GM21423 (cell line): ENCODE results near the gene PAM16.

Experiments
- ATAC-seq: cut with Tn5 transposase; IDR thresholded peaks from one replicate; pipeline ENCODE4 v1.9.1; 2021; ENCODE audit warnings: mild to moderate bottlenecking, moderate library complexity; ENCODE audit not compliant: unreplicated experiment

PAM16 gene

DNA sequence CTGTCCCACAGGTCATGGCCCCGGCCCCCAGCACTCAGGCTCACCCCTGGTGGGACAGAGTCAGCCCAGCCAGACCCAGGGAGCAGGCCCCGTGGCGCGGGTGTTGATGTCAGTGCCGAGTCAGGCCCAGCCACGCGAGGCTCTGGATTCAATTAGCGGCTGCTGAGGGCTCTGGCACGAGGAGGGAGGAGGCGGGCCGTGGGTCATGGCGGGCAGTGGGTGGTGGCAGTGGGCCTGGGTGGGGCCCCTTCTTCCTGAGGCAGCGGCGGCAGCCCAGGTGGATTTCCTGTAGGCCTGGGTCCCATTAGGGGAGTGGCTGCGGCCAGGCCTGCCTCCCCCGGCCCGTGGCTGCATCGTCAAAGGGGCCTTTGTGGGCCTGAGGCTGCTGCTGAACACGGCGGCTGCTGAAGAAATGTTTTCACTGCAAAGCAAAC lies 33.4 kb upstream of the PAM16 start:
- ATAC-seq: no peak

DNA sequence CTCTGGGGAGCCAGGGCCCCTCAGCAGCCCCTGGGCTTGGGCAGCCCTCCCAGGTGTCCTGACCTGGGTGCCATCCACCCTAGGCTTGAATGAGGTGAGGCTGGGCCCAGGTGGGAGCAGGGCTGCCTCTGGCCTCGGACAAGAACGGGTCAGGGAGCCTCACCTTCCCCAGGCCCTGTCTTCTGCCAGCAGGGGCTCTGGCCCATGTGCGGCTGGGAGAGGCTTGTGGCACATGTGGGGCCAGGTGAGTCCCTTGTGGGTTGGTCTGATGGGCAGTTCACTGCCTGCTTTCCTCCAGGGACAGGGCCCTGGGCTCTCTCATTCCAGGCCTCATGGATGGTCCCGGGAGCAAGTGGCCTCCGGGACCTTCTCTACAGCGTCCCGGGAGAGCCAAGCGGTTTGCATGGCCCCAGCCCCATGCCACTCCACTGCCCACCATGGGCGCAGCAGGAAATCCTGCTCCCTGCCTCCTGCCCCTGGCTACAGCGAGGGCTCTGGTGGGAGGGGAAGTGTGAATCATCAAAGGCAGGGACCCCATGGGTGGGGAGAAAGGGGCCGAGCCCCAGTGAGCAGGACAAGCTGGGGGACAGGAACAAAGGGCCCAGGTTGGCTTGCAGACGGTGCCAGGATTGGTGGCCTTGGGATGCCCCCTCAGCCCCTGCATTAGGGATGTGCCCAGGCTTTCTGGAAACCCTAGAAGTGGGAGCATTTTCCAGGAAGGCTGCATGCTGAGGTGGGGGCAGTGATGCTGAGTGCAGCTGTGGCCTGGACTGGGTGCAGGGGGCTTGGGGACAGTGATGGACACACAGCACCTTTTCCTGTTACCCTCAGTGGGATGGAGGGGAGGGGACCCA lies 32.7 kb upstream of the PAM16 start:
- ATAC-seq: no peak

DNA sequence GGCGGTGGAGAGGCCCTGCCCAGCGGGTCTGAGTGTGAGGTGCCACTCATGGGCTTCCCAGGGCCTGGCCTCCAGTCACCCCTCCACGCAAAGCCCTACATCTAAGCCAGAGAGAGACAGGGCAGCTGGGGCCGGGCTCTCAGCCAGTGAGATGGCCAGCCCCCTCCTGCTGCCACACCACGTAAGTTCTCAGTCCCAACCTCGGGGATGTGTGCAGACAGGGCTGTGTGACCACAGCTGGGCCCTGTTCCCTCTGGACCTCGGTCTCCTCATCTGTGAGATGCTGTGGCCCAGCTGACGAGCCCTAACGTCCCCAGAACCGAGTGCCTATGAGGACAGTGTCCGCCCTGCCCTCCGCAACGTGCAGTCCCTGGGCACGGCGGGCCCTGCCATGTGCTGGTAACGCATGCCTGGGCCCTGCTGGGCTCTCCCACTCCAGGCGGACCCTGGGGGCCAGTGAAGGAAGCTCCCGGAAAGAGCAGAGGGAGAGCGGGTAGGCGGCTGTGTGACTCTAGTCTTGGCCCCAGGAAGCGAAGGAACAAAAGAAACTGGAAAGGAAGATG lies 31.8 kb upstream of the PAM16 start:
- no peak for ATAC-seq

DNA sequence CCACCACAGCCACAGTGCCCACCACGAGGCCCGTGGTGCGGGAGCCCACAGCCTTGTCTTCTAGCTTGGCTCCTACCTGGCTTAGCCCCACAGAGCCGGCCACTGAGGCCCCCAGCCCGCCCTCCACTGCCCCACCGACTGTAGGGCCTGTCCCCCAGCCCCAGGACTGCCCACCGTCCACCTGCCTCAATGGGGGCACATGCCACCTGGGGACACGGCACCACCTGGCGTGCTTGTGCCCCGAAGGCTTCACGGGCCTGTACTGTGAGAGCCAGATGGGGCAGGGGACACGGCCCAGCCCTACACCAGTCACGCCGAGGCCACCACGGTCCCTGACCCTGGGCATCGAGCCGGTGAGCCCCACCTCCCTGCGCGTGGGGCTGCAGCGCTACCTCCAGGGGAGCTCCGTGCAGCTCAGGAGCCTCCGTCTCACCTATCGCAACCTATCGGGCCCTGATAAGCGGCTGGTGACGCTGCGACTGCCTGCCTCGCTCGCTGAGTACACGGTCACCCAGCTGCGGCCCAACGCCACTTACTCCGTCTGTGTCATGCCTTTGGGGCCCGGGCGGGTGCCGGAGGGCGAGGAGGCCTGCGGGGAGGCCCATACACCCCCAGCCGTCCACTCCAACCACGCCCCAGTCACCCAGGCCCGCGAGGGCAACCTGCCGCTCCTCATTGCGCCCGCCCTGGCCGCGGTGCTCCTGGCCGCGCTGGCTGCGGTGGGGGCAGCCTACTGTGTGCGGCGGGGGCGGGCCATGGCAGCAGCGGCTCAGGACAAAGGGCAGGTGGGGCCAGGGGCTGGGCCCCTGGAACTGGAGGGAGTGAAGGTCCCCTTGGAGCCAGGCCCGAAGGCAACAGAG lies 31.0 kb upstream of the PAM16 start:
- ATAC-seq: no peak

DNA sequence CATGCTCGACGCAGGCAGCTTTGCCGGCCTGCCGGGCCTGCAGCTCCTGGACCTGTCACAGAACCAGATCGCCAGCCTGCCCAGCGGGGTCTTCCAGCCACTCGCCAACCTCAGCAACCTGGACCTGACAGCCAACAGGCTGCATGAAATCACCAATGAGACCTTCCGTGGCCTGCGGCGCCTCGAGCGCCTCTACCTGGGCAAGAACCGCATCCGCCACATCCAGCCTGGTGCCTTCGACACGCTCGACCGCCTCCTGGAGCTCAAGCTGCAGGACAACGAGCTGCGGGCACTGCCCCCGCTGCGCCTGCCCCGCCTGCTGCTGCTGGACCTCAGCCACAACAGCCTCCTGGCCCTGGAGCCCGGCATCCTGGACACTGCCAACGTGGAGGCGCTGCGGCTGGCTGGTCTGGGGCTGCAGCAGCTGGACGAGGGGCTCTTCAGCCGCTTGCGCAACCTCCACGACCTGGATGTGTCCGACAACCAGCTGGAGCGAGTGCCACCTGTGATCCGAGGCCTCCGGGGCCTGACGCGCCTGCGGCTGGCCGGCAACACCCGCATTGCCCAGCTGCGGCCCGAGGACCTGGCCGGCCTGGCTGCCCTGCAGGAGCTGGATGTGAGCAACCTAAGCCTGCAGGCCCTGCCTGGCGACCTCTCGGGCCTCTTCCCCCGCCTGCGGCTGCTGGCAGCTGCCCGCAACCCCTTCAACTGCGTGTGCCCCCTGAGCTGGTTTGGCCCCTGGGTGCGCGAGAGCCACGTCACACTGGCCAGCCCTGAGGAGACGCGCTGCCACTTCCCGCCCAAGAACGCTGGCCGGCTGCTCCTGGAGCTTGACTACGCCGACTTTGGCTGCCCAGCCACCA lies 30.2 kb upstream of the PAM16 start:
- no peak for ATAC-seq

DNA sequence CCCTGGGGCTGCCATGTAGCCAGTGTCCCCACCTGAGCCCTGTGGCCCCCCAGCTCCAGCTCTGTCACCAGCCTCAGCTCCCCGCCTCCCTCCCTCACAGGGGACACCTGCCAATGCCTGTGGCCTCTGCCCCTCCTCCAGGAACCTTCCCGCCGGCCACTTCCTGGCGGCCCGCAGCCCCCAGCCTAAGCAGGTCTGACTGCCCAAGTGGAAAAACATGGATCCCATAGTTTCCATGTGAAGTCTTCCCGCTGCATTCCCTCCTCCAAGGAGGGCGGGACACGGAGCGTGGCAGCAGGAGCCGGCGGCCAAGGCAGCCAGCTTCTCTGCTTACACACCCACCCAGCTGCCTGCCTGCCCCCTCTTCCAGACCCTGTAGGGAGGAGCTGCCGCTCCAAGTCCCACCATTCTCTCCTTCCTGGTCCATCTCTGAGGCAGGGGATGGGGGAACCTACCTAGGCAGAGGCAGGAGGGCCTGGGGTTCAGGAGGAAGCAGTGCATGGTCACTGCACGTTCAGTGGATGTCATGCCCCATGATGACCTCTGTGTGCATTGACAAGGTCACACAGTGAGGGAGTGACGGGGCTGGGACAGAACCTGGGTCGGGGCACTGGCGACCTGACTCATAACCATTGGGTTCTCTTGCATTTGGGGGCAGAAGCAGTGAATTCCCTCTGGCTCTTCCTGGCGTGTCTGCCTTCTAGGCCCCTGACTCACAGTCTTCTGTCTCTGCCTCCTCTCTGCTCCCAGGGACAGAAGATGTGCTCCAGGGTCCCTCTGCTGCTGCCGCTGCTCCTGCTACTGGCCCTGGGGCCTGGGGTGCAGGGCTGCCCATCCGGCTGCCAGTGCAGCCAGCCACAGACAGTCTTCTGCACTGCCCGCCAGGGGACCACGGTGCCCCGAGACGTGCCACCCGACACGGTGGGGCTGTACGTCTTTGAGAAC lies 29.3 kb upstream of the PAM16 start:
- no peak for ATAC-seq

DNA sequence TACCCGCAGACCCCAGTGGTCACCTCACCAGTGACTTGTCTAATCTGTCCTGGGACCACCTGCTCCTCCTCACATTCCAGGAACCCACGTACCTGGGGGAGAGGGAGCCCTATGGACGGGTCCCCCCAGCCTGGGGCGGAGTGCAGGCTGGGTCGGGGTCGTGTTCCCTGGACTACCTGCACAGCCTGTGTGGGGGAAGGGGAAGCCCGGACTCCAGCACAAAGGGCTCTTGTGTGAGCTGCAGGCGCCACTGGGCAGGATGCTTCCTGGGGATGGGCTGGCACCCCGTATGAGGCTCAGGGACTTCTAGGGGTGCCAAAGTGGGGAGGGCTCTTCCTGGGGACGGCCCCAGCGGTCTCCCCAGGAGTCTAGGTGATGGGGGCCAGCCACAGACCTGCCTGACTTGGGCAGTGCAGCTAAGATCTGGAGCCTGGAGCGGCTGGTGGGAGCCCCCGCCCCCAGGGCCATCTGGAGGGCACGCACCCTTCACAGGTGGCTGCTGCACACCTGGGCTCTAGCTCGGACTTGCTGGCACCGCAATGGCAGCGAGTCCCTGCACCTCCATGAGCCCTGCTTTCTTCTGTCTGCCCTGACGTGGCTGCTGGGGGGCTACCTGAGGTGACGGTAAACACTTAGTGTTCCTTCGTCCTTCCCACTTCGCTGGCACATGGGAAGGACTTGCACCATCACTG lies 28.0 kb upstream of the PAM16 start:
- no peak for ATAC-seq

DNA sequence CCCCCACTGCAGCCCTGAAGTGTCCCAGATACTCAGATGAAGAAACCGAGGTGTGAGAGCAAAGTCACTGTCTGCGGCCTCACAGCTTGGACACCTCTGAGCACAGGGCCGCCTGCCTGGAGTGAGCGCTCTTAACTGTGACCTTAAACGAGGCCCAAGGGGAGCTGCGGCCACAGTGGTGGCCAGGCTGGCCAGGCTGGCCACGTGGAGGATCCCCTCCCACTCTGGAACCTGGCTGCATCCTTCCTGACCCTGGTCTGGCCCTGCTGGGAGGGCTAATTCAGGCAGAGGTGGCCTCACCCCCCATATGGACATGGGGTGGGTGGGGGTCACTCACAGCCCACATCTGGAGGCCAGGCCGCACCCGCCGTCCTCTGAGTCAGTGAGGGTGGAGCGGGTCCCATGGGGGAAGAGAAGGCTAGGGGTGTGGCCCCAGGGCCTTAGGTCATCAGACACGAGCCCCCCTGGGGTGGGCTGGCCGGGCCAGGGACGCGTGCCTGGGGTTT lies 27.1 kb upstream of the PAM16 start:
- no peak for ATAC-seq

DNA sequence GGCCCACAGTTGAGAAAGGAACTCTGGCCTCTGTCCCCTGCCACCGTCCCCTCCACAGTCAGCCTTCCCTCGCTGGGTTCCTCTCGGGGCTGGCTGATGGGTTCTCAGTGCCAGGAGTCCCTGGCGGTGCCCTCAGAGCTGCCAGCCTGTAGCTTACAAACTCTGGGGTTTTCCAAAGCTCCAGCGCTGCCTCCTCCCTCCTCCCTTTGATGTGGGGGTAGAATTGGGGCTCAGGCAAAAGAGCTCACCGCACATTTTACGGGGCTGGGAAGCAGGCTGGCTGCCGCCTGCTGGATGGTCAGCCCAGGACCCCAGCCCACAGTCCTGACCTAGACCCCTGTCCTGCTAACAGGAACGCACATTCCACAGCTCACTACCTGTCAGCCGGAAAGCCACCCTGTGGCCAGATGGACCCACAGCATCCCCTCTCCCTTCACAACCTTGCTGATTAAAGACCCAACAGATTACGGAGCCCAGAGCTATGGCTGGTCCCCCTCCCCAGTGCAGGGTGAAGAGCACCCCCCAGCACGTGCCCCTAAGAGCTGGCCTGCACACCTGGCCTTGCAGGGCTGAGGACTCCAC lies 26.5 kb upstream of the PAM16 start:
- ATAC-seq: no peak

DNA sequence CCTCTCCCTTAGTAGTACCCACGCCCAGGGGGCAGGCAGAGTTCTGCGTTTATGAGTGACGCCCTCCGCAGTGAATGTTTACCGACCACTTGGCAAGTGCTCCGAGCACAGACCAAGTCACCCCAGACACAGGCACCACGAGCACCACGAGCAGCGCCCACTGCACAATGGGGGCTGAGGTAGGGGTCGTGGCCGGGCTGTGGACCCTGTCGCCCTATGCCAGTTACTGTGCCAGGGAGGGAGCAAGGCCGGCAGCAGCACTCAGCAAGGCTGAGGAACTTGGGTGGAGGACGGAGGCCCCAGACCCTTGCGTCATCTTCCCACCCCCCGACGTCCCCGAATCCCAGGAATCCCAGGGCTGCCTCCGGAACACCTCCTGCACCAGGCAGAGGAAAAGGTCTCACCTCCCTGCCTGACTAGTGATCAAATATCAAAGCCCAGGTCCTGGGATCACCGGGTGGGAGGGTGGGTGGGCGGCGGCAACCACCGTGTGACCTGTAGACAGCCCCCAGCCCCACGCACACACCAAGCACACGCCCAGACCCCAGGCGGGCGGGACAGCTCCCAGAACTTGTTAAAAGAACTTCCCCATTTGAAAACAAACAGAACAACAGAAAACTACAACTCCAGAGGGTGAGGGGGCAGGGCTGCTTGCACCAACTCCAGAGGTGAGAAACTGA lies 25.9 kb upstream of the PAM16 start:
- ATAC-seq: no peak

DNA sequence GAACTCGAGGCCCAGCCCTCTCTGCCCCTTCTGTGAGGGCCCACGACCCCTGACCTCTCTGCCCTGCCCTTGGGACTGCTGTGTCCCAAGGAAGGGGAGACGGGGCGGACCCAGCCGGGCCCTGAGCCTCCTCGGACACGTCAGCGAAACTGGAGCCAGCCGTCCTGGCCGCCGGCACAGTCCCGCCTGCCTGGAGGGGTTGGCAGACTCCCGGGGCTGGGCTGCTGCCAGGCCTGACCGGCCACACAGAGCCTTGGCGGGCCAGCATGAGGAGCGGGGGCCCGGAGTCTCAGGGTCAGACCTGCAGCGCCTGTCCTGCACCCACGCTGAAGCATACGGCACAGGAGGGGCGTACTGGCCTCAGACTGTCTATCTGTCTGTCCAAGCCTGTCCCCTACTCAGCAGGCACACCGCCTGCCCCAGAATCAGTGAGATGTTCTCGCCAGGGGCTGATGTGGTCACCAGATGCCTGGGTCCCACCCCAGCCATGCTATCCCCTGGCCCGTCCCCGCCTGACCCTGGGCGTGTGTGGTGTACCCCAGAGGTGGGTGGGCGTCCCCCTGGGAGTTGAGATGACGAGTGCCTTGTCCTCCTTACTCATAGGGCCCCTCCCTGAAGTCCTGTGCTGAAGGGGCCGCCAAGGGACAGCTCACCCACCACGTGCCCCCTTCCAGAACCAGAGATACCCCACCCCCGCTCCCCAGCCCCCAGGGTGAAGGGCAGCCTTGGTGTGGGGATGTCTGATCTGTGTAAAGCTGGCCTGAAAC lies 25.2 kb upstream of the PAM16 start:
- ATAC-seq: no peak

DNA sequence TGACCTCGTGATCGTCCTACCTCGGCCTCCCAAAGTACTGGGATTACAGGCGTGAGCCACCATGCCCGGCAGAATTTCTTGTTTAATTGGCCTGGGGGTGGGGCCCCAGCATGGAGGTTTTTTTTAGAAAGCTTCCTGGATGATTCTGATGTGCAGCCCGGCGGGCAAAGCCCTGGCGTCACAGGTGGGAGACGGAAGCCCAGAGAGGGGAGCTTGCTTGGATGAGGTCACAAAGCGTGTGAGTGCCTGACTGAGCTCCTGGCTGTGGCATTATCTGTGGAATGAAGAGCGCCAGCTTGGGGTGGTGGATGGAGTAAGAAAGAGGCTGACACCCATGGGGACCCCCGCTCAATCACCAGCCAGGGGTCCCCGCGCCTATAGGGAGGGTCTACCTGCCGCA lies 24.6 kb upstream of the PAM16 start:
- ATAC-seq: no peak

DNA sequence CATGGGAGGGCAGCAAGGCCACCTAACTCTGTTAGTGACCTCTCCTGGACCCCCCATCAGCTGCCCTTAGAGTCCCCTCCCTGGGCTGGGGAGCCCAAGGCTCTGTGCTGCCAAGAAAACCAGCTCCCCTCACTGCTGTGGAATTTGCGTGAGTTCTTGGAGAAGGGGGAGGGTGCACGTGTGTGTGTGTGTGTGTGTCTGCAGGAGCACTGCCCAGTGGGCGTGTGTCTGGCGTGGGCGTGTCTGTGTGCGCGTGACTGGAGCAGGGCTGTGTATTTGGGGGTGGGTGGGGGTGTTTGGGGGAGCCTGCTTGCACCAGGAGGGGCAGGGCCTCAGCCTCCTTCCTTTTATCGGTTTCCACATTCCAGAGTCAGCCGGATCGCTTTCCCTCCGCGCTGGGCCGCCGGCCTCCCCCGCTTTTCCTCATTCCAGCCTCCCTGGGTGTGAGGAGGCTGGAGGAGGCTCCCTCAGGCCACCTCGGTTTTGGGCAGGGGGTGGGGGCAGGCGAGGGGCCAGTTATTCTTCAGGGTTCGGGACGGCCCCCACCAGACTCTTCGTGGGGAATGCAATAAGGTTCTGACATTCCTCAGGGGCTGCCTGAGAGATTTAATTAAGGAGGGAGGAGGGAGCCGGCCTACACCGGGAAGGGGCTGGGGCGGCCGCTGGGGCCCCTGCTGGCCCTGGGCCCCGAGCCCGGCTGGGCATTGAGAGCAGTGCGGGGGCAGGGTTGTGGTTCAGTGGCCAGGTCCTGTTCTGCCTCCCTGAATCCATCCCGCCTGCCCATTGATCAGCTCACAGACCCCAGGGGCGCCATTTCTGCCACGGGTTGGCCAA lies 23.0 kb upstream of the PAM16 start:
- no peak for ATAC-seq

DNA sequence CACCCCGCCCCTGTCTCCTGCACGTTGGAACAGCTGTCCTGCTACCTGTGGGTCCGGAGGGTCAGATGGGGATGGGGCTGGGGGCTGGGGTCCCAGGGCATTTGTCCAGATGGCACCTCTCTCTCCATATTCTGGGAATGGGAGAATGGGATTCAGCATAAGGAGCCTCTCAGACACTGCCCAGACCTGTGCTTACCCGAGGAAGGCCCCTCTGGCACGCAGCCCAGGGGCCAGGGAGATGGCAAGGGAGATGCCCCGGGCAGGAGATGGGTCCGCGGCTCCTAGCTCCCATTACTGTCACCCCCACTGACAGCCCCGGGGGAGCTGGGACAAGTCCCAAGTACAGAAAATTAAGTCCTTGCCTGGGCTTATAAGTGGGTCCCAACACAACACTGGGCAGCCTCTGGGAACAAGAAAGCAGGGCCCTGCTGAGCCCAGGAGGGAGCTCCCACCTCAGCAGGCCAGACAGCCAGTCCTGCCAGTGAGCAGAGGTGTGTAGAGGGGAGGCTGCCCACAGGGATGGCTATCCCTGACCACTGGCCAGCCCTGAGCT lies 22.3 kb upstream of the PAM16 start:
- ATAC-seq: no peak

DNA sequence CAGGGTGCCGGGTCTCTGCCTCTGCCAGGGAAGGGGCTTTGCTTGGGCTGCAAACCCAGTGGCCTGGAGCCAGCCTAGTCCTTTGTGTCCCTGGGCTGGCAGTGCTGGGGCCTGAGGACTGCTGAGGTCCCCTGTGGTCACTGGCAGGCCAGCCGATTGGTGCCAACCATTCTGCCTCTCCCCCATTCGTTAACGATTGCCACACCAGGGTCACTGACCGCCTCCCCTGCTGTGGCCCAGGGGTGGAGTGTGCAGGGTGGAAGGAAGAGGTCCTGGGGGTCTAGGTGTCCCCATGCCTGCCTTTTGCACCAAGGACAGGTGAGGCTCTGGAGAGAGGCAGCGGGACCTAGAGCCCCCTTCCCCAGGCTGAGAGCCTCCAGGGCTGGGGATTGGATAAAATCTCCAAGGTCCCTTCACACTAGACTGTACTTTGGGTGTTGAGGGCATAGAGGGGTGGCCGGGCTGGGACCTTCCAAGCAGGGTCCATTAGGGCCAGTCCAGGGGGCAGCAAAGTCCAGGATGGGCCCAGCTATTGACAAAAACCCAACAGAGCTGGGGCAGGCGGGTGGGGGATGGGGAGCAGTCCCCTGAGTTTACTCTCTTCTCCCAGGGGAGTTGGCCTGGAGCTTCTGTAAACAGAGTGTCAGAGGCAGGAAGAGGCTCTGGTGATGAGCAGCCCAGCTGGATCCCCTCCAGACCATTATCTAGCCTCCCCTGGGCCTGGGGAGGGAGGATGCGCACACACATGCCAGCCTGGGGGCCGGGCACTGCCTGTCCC lies 21.6 kb upstream of the PAM16 start:
- ATAC-seq: no peak
